H1 (cell line): Measurements from ENCODE around the gene CX3CR1. TPM values are rescaled to one million over a fixed set of nuclear protein-coding genes. Genes with fewer than 3 reads are reported as not detected.

Source experiments
- CTCF ChIA-PET: fragments of 300-600 bp; sonication (Branson Sonifier 250); formaldehyde crosslinking; loops from one replicate; lab custom pipeline; 2021; ENCODE audit not compliant: partially characterized antibody; lab: Charles Lee
- POLR2A ChIA-PET: fragments of 300-600 bp; sonication (Branson Sonifier 250); formaldehyde crosslinking; loops from one replicate; lab custom pipeline; 2021; ENCODE audit warnings: inconsistent platforms; ENCODE audit not compliant: partially characterized antibody; lab: Charles Lee
- DNase-seq, 2 experiments: peaks; one replicate each; pipeline versions ENCODE4 v3.0.0 to v3.0.0-alpha.2; 2010 to 2022; ENCODE audit warnings: low spot score in 2 of 2, low read depth in 1 of 2, mixed read lengths in 1 of 2
- FAIRE-seq: peaks from 2 replicates; lab custom pipeline; 2011; peaks lifted over from hg19 to GRCh38; lab: Jason Lieb, UNC
- H2AFZ ChIP-seq: 2 replicates; pipeline ENCODE4 v1.8.1; 2012; ENCODE audit warnings: low read length, inconsistent platforms
- H2AK5ac ChIP-seq: 2 replicates; pipeline ENCODE4 v1.6.1; 2013; ENCODE audit warnings: low read depth, low read length
- H2BK120ac ChIP-seq: replicated peaks from 2 replicates; pipeline ENCODE3; 2013; ENCODE audit warnings: low read depth, low read length, inconsistent platforms
- H2BK12ac ChIP-seq: 2 replicates; pipeline ENCODE4 v1.6.1; 2013; ENCODE audit warnings: low read depth, low read length
- H2BK15ac ChIP-seq: 2 replicates; pipeline ENCODE4 v1.6.1; 2013; ENCODE audit warnings: low read length
- H2BK20ac ChIP-seq: 2 replicates; pipeline ENCODE4 v1.6.1; 2013; ENCODE audit warnings: low read length
- H2BK5ac ChIP-seq: 2 replicates; pipeline ENCODE4 v1.6.1; 2013; ENCODE audit warnings: low read depth, low read length
- H3K14ac ChIP-seq: 2 replicates; pipeline ENCODE4 v1.6.1; 2013; ENCODE audit warnings: inconsistent platforms; ENCODE audit not compliant: insufficient read length
- H3K18ac ChIP-seq: 2 replicates; pipeline ENCODE4 v1.6.1; 2013; ENCODE audit warnings: low read length; ENCODE audit errors: extremely low read depth
- H3K23ac ChIP-seq: 2 replicates; pipeline ENCODE4 v1.6.1; 2013; ENCODE audit warnings: inconsistent platforms; ENCODE audit not compliant: insufficient read length
- H3K23me2 ChIP-seq: 2 replicates; pipeline ENCODE4 v1.6.1; 2013; ENCODE audit warnings: low read depth, low read length
- H3K27ac ChIP-seq: 2 replicates; pipeline ENCODE4 v1.6.1; 2011; ENCODE audit warnings: low read depth, low read length, inconsistent platforms
- H3K27me3 ChIP-seq, 4 experiments: replicated peaks in 1 of 4; 1 replicate in 1 of 4; 2 replicates in 3 of 4; pipeline versions ENCODE4 v1.6.1 to v1.8.1; 2011 to 2013; ENCODE audit warnings: low read length in 3 of 4, mild to moderate bottlenecking in 3 of 4, inconsistent platforms in 2 of 4, mixed read lengths in 2 of 4, moderate library complexity in 1 of 4; ENCODE audit not compliant: control insufficient read depth in 3 of 4, insufficient read depth in 3 of 4; ENCODE audit errors: extremely low read depth in 1 of 4
- H3K36me3 ChIP-seq, 4 experiments: 2 replicates each; pipeline versions ENCODE4 v1.6.1 to v1.8.1; 2011 to 2013; ENCODE audit warnings: mild to moderate bottlenecking in 4 of 4, low read length in 3 of 4, moderate library complexity in 2 of 4, control low read depth in 1 of 4, inconsistent platforms in 1 of 4; ENCODE audit not compliant: insufficient read depth in 4 of 4, control insufficient read depth in 2 of 4
- H3K4ac ChIP-seq: replicated peaks from 2 replicates; pipeline ENCODE3; 2013; ENCODE audit warnings: low read length, low read depth, mixed read lengths, inconsistent platforms; ENCODE audit not compliant: insufficient read length
- H3K4me1 ChIP-seq, 4 experiments: replicated peaks in 1 of 4; 1 replicate in 1 of 4; 2 replicates in 3 of 4; pipeline versions ENCODE4 v1.6.1 to v1.8.1; 2011 to 2013; ENCODE audit warnings: low read length in 3 of 4, inconsistent platforms in 2 of 4, mixed read lengths in 1 of 4; ENCODE audit not compliant: insufficient read depth in 4 of 4, control insufficient read depth in 3 of 4
- H3K4me2 ChIP-seq, 2 experiments: 2 replicates each; pipeline versions ENCODE4 v1.6.1 to v1.8.1; 2011 to 2013; ENCODE audit warnings: low read depth in 2 of 2, low read length in 2 of 2, control low read depth in 1 of 2, inconsistent platforms in 1 of 2, mild to moderate bottlenecking in 1 of 2; ENCODE audit not compliant: insufficient read depth in 1 of 2
- H3K4me3 ChIP-seq, 4 experiments: fragments of 200-600, 300-600 bp in 1 of 4; sonication (generic), shearing (Covaris generic), sonication (Bioruptor Twin) in 1 of 4; 2 replicates each; pipeline versions ENCODE4 v1.5.1 to v1.8.1; 2011 to 2016; ENCODE audit warnings: low read length in 4 of 4, low read depth in 3 of 4, control low read depth in 2 of 4, inconsistent platforms in 2 of 4, mild to moderate bottlenecking in 2 of 4, mixed read lengths in 1 of 4, moderate library complexity in 1 of 4; ENCODE audit not compliant: insufficient read depth in 2 of 4; ENCODE audit errors: extremely low read depth in 1 of 4
- H3K56ac ChIP-seq: replicated peaks from 2 replicates; pipeline ENCODE3; 2013; ENCODE audit warnings: low read depth, mild to moderate bottlenecking, mixed read lengths, low read length, inconsistent platforms; ENCODE audit not compliant: insufficient read length
- H3K79me1 ChIP-seq: 2 replicates; pipeline ENCODE4 v1.6.1; 2013; ENCODE audit warnings: low read depth, low read length, control low read depth
- H3K79me2 ChIP-seq, 2 experiments: 2 replicates each; pipeline versions ENCODE4 v1.6.1 to v1.8.1; 2012 to 2013; ENCODE audit warnings: low read length in 2 of 2, mild to moderate bottlenecking in 2 of 2, inconsistent platforms in 1 of 2; ENCODE audit not compliant: insufficient read depth in 2 of 2, control insufficient read depth in 1 of 2
- H3K9ac ChIP-seq, 4 experiments: replicated peaks in 1 of 4; 1 replicate in 1 of 4; 2 replicates in 3 of 4; pipeline versions ENCODE4 v1.6.1 to v1.8.1; 2011 to 2013; ENCODE audit warnings: low read depth in 3 of 4, low read length in 3 of 4, control low read depth in 2 of 4, mild to moderate bottlenecking in 2 of 4, moderate library complexity in 2 of 4, inconsistent platforms in 1 of 4; ENCODE audit errors: extremely low read depth in 1 of 4
- H3K9me3 ChIP-seq, 2 experiments: 2 replicates each; pipeline versions ENCODE4 v1.6.1 to v1.8.1; 2012 to 2013; ENCODE audit warnings: mild to moderate bottlenecking in 2 of 2, moderate library complexity in 2 of 2, control low read depth in 1 of 2, inconsistent platforms in 1 of 2, low read depth in 1 of 2, low read length in 1 of 2, mixed read lengths in 1 of 2; ENCODE audit not compliant: insufficient read depth in 2 of 2
- H4K20me1 ChIP-seq, 2 experiments: replicated peaks in 1 of 2; 2 replicates each; pipeline versions ENCODE3 to v1.8.1; 2011 to 2013; ENCODE audit warnings: inconsistent platforms in 2 of 2, low read length in 2 of 2, mild to moderate bottlenecking in 1 of 2; ENCODE audit not compliant: insufficient read depth in 2 of 2, control insufficient read depth in 1 of 2
- H4K5ac ChIP-seq: 2 replicates; pipeline ENCODE4 v1.6.1; 2013; ENCODE audit warnings: low read length, low read depth, mixed read lengths, inconsistent platforms; ENCODE audit not compliant: insufficient read length
- H4K8ac ChIP-seq: 2 replicates; pipeline ENCODE4 v1.8.0; 2013; ENCODE audit warnings: mild to moderate bottlenecking, moderate library complexity, low read length, inconsistent platforms; ENCODE audit not compliant: insufficient read depth; ENCODE audit errors: extremely low read depth
- H4K91ac ChIP-seq: replicated peaks from 2 replicates; pipeline ENCODE3; 2013; ENCODE audit warnings: low read length, mixed read lengths, inconsistent platforms; ENCODE audit not compliant: insufficient read length
- CBX5 ChIP-seq: fragments of 300-800, 300-1000 bp; sonication (generic); IDR thresholded peaks from 2 replicates; pipeline ENCODE4 v1.7.1; 2016; ENCODE audit warnings: antibody characterized with exemption, low read length, low read depth
- EZH2 ChIP-seq: fragments of 200-600 bp; sonication (generic); IDR thresholded peaks from 2 replicates; pipeline ENCODE4 v1.7.1; 2012; ENCODE audit warnings: low read depth, mild to moderate bottlenecking, moderate library complexity, low read length, inconsistent platforms; ENCODE audit not compliant: severe bottlenecking
- HDAC6 ChIP-seq: IDR thresholded peaks from one replicate; pipeline ENCODE4 v1.7.1; 2012; ENCODE audit warnings: low read depth, mild to moderate bottlenecking, inconsistent platforms, low read length, moderate library complexity
- POLR2AphosphoS5 ChIP-seq: IDR thresholded peaks from 2 replicates; pipeline ENCODE4 v1.6.1; 2011; ENCODE audit warnings: low read depth, low read length
- POU5F1 ChIP-seq: IDR thresholded peaks from 2 replicates; pipeline ENCODE4 v1.6.1; 2011; ENCODE audit warnings: low read depth, mild to moderate bottlenecking, low read length, moderate library complexity
- RXRA ChIP-seq: IDR thresholded peaks from 2 replicates; pipeline ENCODE4 v1.6.1; 2011; ENCODE audit warnings: low read depth, mild to moderate bottlenecking, low read length, moderate library complexity; ENCODE audit not compliant: insufficient read depth
- SIN3A ChIP-seq, 2 experiments: IDR thresholded peaks in 1 of 2; conservative IDR thresholded peaks in 1 of 2; 2 replicates each; pipeline ENCODE4 v1.6.1; 2011 to 2012; ENCODE audit warnings: low read length in 2 of 2, improper control_type of control experiment in 1 of 2, low read depth in 1 of 2, mild to moderate bottlenecking in 1 of 2
- SIRT6 ChIP-seq: IDR thresholded peaks from one replicate; pipeline ENCODE4 v1.7.1; 2012; ENCODE audit warnings: low read length, inconsistent platforms
- SRF ChIP-seq: IDR thresholded peaks from 2 replicates; pipeline ENCODE4 v1.6.1; 2011; ENCODE audit warnings: mild to moderate bottlenecking, low read depth, low read length, moderate library complexity
- TAF7 ChIP-seq: optimal IDR thresholded peaks from 2 replicates; pipeline ENCODE3; 2011; ENCODE audit warnings: low read depth, mild to moderate bottlenecking, inconsistent platforms, low read length, moderate library complexity, borderline replicate concordance
- TBP ChIP-seq: IDR thresholded peaks from 2 replicates; pipeline ENCODE4 v1.6.1; 2011; ENCODE audit warnings: low read depth, low read length, improper control_type of control experiment
- TEAD4 ChIP-seq: IDR thresholded peaks from 2 replicates; pipeline ENCODE4 v1.6.1; 2012; ENCODE audit warnings: low read depth, low read length, inconsistent platforms, mixed read lengths
- WGBS, 2 experiments: shearing (Covaris generic) in 1 of 2; methylation state at CpG; one replicate each; pipeline versions ENCODE4 v1.1.6 to v1.1.7; 2013 to 2015; ENCODE audit warnings: low lambda C conversion rate in 2 of 2, mixed read lengths in 2 of 2, inconsistent platforms in 1 of 2, low coverage in 1 of 2, missing lambda C conversion rate in 1 of 2; ENCODE audit not compliant: insufficient replicate concordance in 2 of 2, insufficient coverage in 1 of 2, insufficient read length in 1 of 2; ENCODE audit errors: extremely low coverage in 1 of 2, missing lambda C conversion rate in 1 of 2; 5-methylcytosine and 5-hydroxymethylcytosine counted together
- polyA plus RNA-seq, 7 experiments: library from polyadenylated mRNA; depleted of rRNA in 3 of 7; stranded (reverse) in 5 of 7; unstranded in 2 of 7; fragments of >200 nt in 5 of 7; fragments of 200-250 nt in 2 of 7; gene quantifications; 1 replicate in 5 of 7; 2 replicates in 1 of 7; 4 replicates in 1 of 7; pipeline versions ENCODE4 v1.2.1 to v1.2.3, GENCODE V29; 2011 to 2013; ENCODE audit warnings: missing spikeins in 2 of 7, mixed read lengths in 2 of 7
- total RNA-seq: library from RNA; stranded (reverse); fragmentation: NEBNext Ultra II Directional; extraction: Animal tissue kit (Norgen Biotek cat#: 25700); gene quantifications from 2 replicates; pipeline ENCODE4 v1.2.1, GENCODE V29; 2021

The CX3CR1 gene
- total and polyA plus RNA-seq, 2 of the 8 experiments (the other 6 are each of a cell fraction or from before 2014, with no cell fraction given): 0.08 TPM; not detected in 1

DNA sequence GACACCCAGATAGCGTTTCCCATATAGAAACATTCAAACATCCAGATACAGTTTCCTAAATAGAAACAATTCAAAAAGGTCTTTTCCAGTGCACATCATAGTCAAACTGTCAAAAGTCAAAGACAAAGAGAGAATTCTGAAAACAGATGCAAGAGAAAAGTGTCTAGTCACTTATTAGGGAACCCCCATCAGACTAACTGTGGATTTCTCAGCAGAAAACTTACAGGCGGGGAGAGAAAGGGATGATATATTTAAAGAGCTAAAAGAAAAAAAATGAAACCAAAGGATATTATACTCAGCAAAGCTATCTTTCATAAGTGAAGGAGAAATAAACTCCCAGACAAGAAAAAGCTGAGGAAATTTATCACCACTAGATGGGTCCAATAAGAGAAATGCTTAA lies 22.3 kb upstream of the CX3CR1 start:
- H3K4me1 ChIP-seq: no peaks in the 10 kb centered on the region
- H2BK15ac ChIP-seq: no peak overlapping the region
- no peak overlapping the region for H3K23ac ChIP-seq
- no peak overlapping the region for H4K91ac ChIP-seq
- H3K4me2 ChIP-seq: no peak overlapping the region
- 90% methylated on average over 2 of the region's 2 CpGs; no CpG with 5 or more reads in 1 of the 2 experiments for WGBS, 2 experiments
- no peaks in the 10 kb centered on the region for H3K36me3 ChIP-seq
- H2AFZ ChIP-seq: no peak overlapping the region
- no peak overlapping the region for H3K56ac ChIP-seq
- H3K4ac ChIP-seq: no peak overlapping the region
- no peak overlapping the region for H2AK5ac ChIP-seq
- H2BK12ac ChIP-seq: no peak overlapping the region
- H3K27ac ChIP-seq: no peak overlapping the region
- no peak for DNase-seq
- H2BK5ac ChIP-seq: no peak overlapping the region
- H3K18ac ChIP-seq: no peak overlapping the region
- FAIRE-seq: no peak
- no peak overlapping the region for H4K8ac ChIP-seq
- H3K14ac ChIP-seq: no peak overlapping the region
- no peaks in the 10 kb centered on the region for H3K79me1 ChIP-seq
- no peak overlapping the region for H2BK20ac ChIP-seq
- no peak overlapping the region for H3K4me3 ChIP-seq
- H3K9me3 ChIP-seq: peaks cover 0 to 3% of the 10 kb centered on the region in 2 experiments; a peak in 2 of 4 replicates
- CTCF ChIA-PET: interaction anchor here (1.6 to 9.1 kb wide), 3 partner anchors 10 to 77 kb away, joined by 4 to 55 read pairs (median 4); no protein-coding TSS in a partner anchor
- POLR2A ChIA-PET: no interaction called here
- H2BK120ac ChIP-seq: no peak overlapping the region
- H3K27me3 ChIP-seq: no peaks in the 10 kb centered on the region
- H3K9ac ChIP-seq: no peak overlapping the region
- no peak overlapping the region for H4K5ac ChIP-seq
- no peaks in the 10 kb centered on the region for H4K20me1 ChIP-seq
- H3K79me2 ChIP-seq: no peaks in the 10 kb centered on the region
- H3K23me2 ChIP-seq: no peaks in the 10 kb centered on the region; the same call in 1 of the 2 replicates
- no peak for TF ChIP-seq HDAC6
- no peak for TF ChIP-seq SIRT6
- TF ChIP-seq TAF7: no peak
- TF ChIP-seq POU5F1: no peak
- TF ChIP-seq CBX5: no peak
- TF ChIP-seq SIN3A (conservative IDR thresholded peaks at IDR 0.05 in 1 of 2, IDR thresholded peaks at IDR 0.05 in 1 of 2; ENCODE audit: low read depth in 1 of 2, low read length in 2 of 2): no peak
- TF ChIP-seq EZH2: no peak
- no peak for TF ChIP-seq POLR2AphosphoS5
- TF ChIP-seq RXRA: no peak
- TF ChIP-seq SRF: no peak
- TF ChIP-seq TBP: no peak
- no peak for TF ChIP-seq TEAD4
